ENCODE results near the gene PKMYT1.

GRCh38 chr16:3004319-3004718 is 24.1 kb upstream of the PKMYT1 start:
- TF ChIP-seq, protein P1, sequence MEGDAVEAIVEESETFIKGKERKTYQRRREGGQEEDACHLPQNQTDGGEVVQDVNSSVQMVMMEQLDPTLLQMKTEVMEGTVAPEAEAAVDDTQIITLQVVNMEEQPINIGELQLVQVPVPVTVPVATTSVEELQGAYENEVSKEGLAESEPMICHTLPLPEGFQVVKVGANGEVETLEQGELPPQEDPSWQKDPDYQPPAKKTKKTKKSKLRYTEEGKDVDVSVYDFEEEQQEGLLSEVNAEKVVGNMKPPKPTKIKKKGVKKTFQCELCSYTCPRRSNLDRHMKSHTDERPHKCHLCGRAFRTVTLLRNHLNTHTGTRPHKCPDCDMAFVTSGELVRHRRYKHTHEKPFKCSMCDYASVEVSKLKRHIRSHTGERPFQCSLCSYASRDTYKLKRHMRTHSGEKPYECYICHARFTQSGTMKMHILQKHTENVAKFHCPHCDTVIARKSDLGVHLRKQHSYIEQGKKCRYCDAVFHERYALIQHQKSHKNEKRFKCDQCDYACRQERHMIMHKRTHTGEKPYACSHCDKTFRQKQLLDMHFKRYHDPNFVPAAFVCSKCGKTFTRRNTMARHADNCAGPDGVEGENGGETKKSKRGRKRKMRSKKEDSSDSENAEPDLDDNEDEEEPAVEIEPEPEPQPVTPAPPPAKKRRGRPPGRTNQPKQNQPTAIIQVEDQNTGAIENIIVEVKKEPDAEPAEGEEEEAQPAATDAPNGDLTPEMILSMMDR (IDR thresholded peaks at IDR 0.05; ENCODE audit: low read depth, low read length): no peak
- TF ChIP-seq POLR2A (IDR thresholded peaks at IDR 0.05; ENCODE audit: extremely low read depth, insufficient read length): no peak
- no peak for TF ChIP-seq MAX (IDR thresholded peaks at IDR 0.05; ENCODE audit: low read depth, low read length)
